DND-41 (cell line): ENCODE measurements around the gene FMNL3.

Experiments used
- ATAC-seq: fragments of 200-7000 bp; cut with Tn5 transposase; 3 replicates; pipeline ENCODE4 v1.9.1; 2021; ENCODE audit warnings: low read depth; ENCODE audit not compliant: insufficient read depth
- DNase-seq: peaks from one replicate; pipeline ENCODE4 v3.0.0-alpha.2; 2020
- H2AFZ ChIP-seq: 2 replicates; pipeline ENCODE4 v1.6.0; 2012; ENCODE audit warnings: low read depth, low read length
- H3K27ac ChIP-seq: 2 replicates; pipeline ENCODE4 v1.5.1; 2012; ENCODE audit warnings: low read length, inconsistent platforms
- H3K27me3 ChIP-seq: fragments of 200-600 bp; sonication (generic); 2 replicates; pipeline ENCODE4 v1.6.0; 2012; ENCODE audit warnings: low read length, mild to moderate bottlenecking, inconsistent platforms; ENCODE audit not compliant: insufficient read depth, poor library complexity
- H3K36me3 ChIP-seq: 2 replicates; pipeline ENCODE4 v1.5.1; 2012; ENCODE audit warnings: low read length, inconsistent platforms; ENCODE audit not compliant: insufficient read depth
- H3K4me1 ChIP-seq: 2 replicates; pipeline ENCODE4 v1.5.1; 2012; ENCODE audit warnings: mild to moderate bottlenecking, low read length; ENCODE audit not compliant: insufficient read depth
- H3K4me2 ChIP-seq: 2 replicates; pipeline ENCODE4 v1.6.0; 2012; ENCODE audit warnings: mild to moderate bottlenecking, moderate library complexity, low read length, inconsistent platforms; ENCODE audit not compliant: insufficient read depth
- H3K4me3 ChIP-seq, 2 experiments: fragments of 200-600 bp in 1 of 2; shearing (Covaris generic) in 1 of 2; 2 replicates each; pipeline ENCODE4 v1.5.1; 2012 to 2016; ENCODE audit warnings: inconsistent platforms in 2 of 2, low read length in 2 of 2, mild to moderate bottlenecking in 2 of 2, low read depth in 1 of 2, moderate library complexity in 1 of 2
- H3K79me2 ChIP-seq: 2 replicates; pipeline ENCODE4 v1.6.0; 2012; ENCODE audit warnings: low read length, inconsistent platforms; ENCODE audit not compliant: insufficient read depth
- H3K9ac ChIP-seq: 2 replicates; pipeline ENCODE4 v1.6.0; 2012; ENCODE audit warnings: low read depth, mild to moderate bottlenecking, inconsistent platforms, low read length, moderate library complexity
- H3K9me3 ChIP-seq: 2 replicates; pipeline ENCODE4 v1.5.1; 2012; ENCODE audit warnings: low read length, moderate library complexity, mild to moderate bottlenecking, inconsistent platforms; ENCODE audit not compliant: insufficient read depth, severe bottlenecking
- H4K20me1 ChIP-seq: 2 replicates; pipeline ENCODE4 v1.6.0; 2012; ENCODE audit warnings: low read length; ENCODE audit not compliant: insufficient read depth
- CTCF ChIP-seq: IDR thresholded peaks from 2 replicates; pipeline ENCODE4 v1.5.1; 2012; ENCODE audit warnings: borderline replicate concordance, low read length, moderate library complexity, mild to moderate bottlenecking; ENCODE audit not compliant: poor library complexity, severe bottlenecking; ENCODE audit errors: extremely low read depth
- EZH2 ChIP-seq: IDR thresholded peaks from 3 replicates; pipeline ENCODE4 v1.6.1; 2012; ENCODE audit warnings: borderline replicate concordance, low read depth, mild to moderate bottlenecking, moderate library complexity, low read length, inconsistent platforms; ENCODE audit not compliant: severe bottlenecking

The FMNL3 gene

GRCh38 chr12:49636574-49636973 lies 70.6 kb downstream of the FMNL3 start:
- Histone ChIP-seq H3K4me2 (no peak overlapping the region), H3K36me3 (no peaks in the 10 kb centered on the region), H3K4me1 (peaks cover 8% of the 10 kb centered on the region; the same call in 1 of the 2 replicates), H4K20me1 (no peaks in the 10 kb centered on the region; the same call in 1 of the 2 replicates), H3K79me2 (no peaks in the 10 kb centered on the region), H3K27ac (no peak overlapping the region), H2AFZ (no peak overlapping the region), H3K4me3 (no peak overlapping the region), H3K9ac (no peak overlapping the region), H3K9me3 (no peaks in the 10 kb centered on the region), H3K27me3 (no peaks in the 10 kb centered on the region)
- TF ChIP-seq CTCF (no peak), EZH2 (no peak)
- no peak for ATAC-seq
- DNase-seq: no peak

- Histone ChIP-seq H3K27me3 (no peaks in the 10 kb centered on the region), H3K27ac (no peak overlapping the region), H3K9me3 (no peaks in the 10 kb centered on the region), H3K9ac (no peak overlapping the region), H3K4me2 (no peak overlapping the region), H3K79me2 (no peaks in the 10 kb centered on the region), H3K36me3 (no peaks in the 10 kb centered on the region), H4K20me1 (no peaks in the 10 kb centered on the region; the same call in 1 of the 2 replicates), H2AFZ (no peak overlapping the region), H3K4me3 (no peak overlapping the region), H3K4me1 (peaks cover 8% of the 10 kb centered on the region; the same call in 1 of the 2 replicates)
- DNase-seq (no peak), ATAC-seq (no peak)
- TF ChIP-seq CTCF (no peak), EZH2 (no peak)
These were observed 71.5 kb downstream of the FMNL3 start for GRCh38 chr12:49635656-49636055.

- TF ChIP-seq CTCF (no peak), EZH2 (no peak)
- DNase-seq (no peak), ATAC-seq (no peak)
- Histone ChIP-seq H4K20me1 (no peaks in the 10 kb centered on the region; the same call in 1 of the 2 replicates), H3K27ac (no peak overlapping the region), H2AFZ (no peak overlapping the region), H3K27me3 (peaks cover under 1% of the 10 kb centered on the region), H3K36me3 (no peaks in the 10 kb centered on the region), H3K4me2 (no peak overlapping the region), H3K9me3 (no peaks in the 10 kb centered on the region), H3K4me1 (peaks cover 8% of the 10 kb centered on the region; the same call in 1 of the 2 replicates), H3K4me3 (no peak overlapping the region), H3K79me2 (no peaks in the 10 kb centered on the region), H3K9ac (no peak overlapping the region)
These were observed 72.2 kb downstream of the FMNL3 start for GRCh38 chr12:49635036-49635435.

GRCh38 chr12:49633703-49634345 lies 73.4 kb downstream of the FMNL3 start:
- Histone ChIP-seq H3K27ac (no peak overlapping the region), H3K27me3 (peaks cover 5% of the 10 kb centered on the region), H3K4me1 (peaks cover 8% of the 10 kb centered on the region; the same call in 1 of the 2 replicates), H4K20me1 (no peaks in the 10 kb centered on the region; the same call in 1 of the 2 replicates), H3K9ac (no peak overlapping the region), H2AFZ (no peak overlapping the region), H3K36me3 (no peaks in the 10 kb centered on the region), H3K79me2 (no peaks in the 10 kb centered on the region), H3K9me3 (no peaks in the 10 kb centered on the region), H3K4me3 (no peak overlapping the region), H3K4me2 (no peak overlapping the region)
- DNase-seq (no peak), ATAC-seq (no peak)
- TF ChIP-seq CTCF (no peak), EZH2 (no peak)
